VCaP (cell line): ENCODE results near the gene KHSRP.

ENCODE experiments used
- H3K27ac ChIP-seq: fragments of 450-650 bp; 2 replicates; pipeline ENCODE4 v1.5.1; 2017
- CTCF ChIP-seq: fragments of 450-650 bp; conservative IDR thresholded peaks from 2 replicates; pipeline ENCODE4 v1.5.1; 2017; ENCODE audit warnings: mild to moderate bottlenecking, moderate library complexity

The KHSRP gene

GRCh38 chr19:6372594-6373095 lies 52.0 kb downstream of the KHSRP start, which contains the start of gene ALKBH7:
Gene ALKBH7 (plus strand): TSS chr19:6372794. CDS start chr19:6372821, 27 bp downstream.
- TF ChIP-seq CTCF: no peak
- peak within 1 kb of the TSS; percentile 88 for H3K27ac ChIP-seq

- TF ChIP-seq CTCF: no peak
These were observed 60.3 kb downstream of the KHSRP start for GRCh38 chr19:6364353-6364752.

More at GRCh38 chr19:6364353-6364752, 60.3 kb downstream of the KHSRP start:
- H3K27ac ChIP-seq: no peak overlapping the region
